Fibroblast of villous mesenchyme (primary cell): ENCODE results near the gene ITGB1BP1. TPM values are rescaled to one million over a fixed set of nuclear protein-coding genes. Genes with fewer than 3 reads are reported as not detected.

Experiments
- DNase-seq: peaks from one replicate; pipeline ENCODE4 v3.0.0-alpha.2; 2010; ENCODE audit warnings: low read depth
- H3K4me3 ChIP-seq: 2 replicates; pipeline ENCODE4 v1.5.1; 2011; ENCODE audit warnings: low read depth, mild to moderate bottlenecking, low read length
- CTCF ChIP-seq: IDR thresholded peaks from 2 replicates; pipeline ENCODE4 v1.5.1; 2012; ENCODE audit warnings: low read depth, mild to moderate bottlenecking, low read length; ENCODE audit not compliant: insufficient read depth
- total RNA-seq: library from RNA; depleted of rRNA; stranded (reverse); fragments of >200 nt; gene quantifications from 2 replicates; pipeline ENCODE4 v1.2.3, GENCODE V29; 2012

ITGB1BP1 gene
- total RNA-seq, 1 donor = 33.2 TPM

- H3K4me3 ChIP-seq = no peak overlapping the region
- DNase-seq = no peak
- TF ChIP-seq CTCF = no peak
Observed at GRCh38 chr2:9388199-9388681, 35.1 kb downstream of the ITGB1BP1 start.

GRCh38 chr2:9385841-9386240 lies 37.5 kb downstream of the ITGB1BP1 start:
- no peak for DNase-seq
- no peak for TF ChIP-seq CTCF
- no peak overlapping the region for H3K4me3 ChIP-seq

- no peak for DNase-seq
- TF ChIP-seq CTCF = no peak
- H3K4me3 ChIP-seq = no peak overlapping the region
Observed at GRCh38 chr2:9384521-9384920, 38.8 kb downstream of the ITGB1BP1 start.

GRCh38 chr2:9382604-9383235 lies 40.6 kb downstream of the ITGB1BP1 start:
- no peak for DNase-seq
- TF ChIP-seq CTCF = no peak

GRCh38 chr2:9380702-9381628 lies 42.4 kb downstream of the ITGB1BP1 start:
- TF ChIP-seq CTCF = no peak

More at GRCh38 chr2:9382604-9383235, 40.6 kb downstream of the ITGB1BP1 start:
- H3K4me3 ChIP-seq = no peak overlapping the region

GRCh38 chr2:9379391-9379755 lies 44.0 kb downstream of the ITGB1BP1 start:
- no peak for TF ChIP-seq CTCF
- H3K4me3 ChIP-seq = no peak overlapping the region
- DNase-seq = no peak

More at GRCh38 chr2:9380702-9381628, 42.4 kb downstream of the ITGB1BP1 start:
- DNase-seq = peak; percentile 97
- H3K4me3 ChIP-seq = no peak overlapping the region
